ENCODE results near the gene C8G.

Gene C8G

DNA sequence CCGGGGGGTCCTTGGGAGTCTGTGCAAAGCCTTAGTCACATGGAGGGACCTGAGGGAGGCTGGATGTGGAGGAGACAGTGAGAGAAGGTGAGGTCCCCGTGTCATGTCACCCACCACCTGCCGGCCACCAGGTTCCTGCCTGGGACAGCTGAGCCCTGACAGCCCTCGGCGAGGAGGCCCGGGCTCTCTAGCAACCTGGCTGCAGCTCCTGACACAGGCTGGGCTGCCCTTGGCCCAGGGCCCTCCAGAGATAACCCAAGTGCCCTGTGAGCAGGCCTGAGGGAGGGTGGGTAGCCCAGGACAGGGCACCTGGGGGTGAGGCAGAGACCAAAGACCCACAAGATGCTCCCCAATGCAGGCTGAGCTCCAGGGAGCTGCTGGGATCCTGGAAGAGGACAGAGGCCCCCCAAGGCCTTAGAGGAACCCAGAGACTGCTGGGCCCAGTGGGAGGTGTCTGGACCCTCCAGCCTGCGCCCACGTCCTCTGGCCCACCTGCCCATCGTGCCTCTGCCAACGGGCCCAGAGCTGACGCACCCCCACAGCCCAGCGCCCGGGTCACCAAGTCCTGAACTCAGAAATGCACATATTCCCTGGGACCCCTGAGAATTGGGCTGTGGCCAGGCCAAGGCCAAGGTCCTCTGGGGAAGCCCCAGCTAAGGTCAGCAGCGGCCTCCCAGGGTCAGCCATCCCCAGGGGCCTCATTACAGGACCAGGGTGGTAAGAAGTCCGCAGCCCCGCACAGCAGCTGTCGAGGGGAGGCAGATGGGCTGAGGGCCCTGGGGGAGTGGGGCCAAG lies 23.5 kb downstream of the C8G start:
- DNase-seq (ENCODE audit: low read depth): no peak
- no peak for TF ChIP-seq CTCF (IDR thresholded peaks at IDR 0.05; ENCODE audit: low read length, missing control alignments)
- no peak overlapping the region for H3K4me3 ChIP-seq (replicated peaks; ENCODE audit: low read depth, low read length)

GRCh38 chr9:136969150-136969549 lies 24.1 kb downstream of the C8G start:
- H3K4me3 ChIP-seq (replicated peaks; ENCODE audit: low read depth, low read length): no peak overlapping the region
- no peak for TF ChIP-seq CTCF (IDR thresholded peaks at IDR 0.05; ENCODE audit: low read length, missing control alignments)
- no peak for DNase-seq (ENCODE audit: low read depth)

GRCh38 chr9:136969774-136970173 lies 24.7 kb downstream of the C8G start:
- H3K4me3 ChIP-seq (replicated peaks; ENCODE audit: low read depth, low read length): no peak overlapping the region
- no peak for DNase-seq (ENCODE audit: low read depth)
- no peak for TF ChIP-seq CTCF (IDR thresholded peaks at IDR 0.05; ENCODE audit: low read length, missing control alignments)

DNA sequence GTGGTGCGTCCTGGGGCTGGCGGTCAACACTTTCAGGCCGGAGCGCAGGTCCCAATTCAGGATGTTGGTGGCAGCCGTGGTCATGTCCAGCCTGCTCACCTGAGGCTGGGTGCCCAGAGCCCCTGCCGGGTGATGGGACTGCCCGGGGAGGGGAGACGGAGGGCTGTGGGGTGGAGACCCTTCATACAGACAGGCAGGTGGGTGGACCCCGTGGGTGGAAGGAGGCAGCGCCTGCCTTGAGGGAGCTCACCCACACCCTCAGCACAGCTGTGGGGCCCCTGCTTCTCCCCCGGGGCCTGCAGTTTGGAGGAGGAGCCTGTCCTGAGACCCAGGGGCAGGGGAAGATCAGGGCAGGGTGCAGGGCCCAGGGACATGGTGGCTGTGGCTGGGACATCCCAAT lies 25.3 kb downstream of the C8G start:
- TF ChIP-seq CTCF (IDR thresholded peaks at IDR 0.05; ENCODE audit: low read length, missing control alignments): no peak
- H3K4me3 ChIP-seq (replicated peaks; ENCODE audit: low read depth, low read length): no peak overlapping the region
- no peak for DNase-seq (ENCODE audit: low read depth)

DNA sequence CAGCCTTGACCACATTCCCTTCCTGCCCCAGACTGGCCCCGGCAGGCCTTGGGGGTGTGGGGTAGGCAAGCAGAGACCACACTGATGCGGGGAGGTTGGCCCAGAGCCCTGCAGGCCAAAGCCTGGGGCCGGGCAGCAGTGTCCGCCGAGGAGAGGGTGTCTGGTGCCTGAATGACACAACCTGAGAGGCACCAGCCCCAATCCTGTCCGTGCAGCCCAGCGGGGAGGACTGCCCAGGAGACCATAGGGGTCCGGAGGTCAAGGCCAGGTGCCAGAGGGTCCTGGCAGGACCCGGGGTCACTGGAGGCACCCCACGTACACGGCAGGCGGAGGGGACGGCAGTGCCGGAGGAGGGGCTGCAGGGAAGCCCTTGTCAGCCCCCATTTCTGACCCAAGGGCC lies 26.7 kb downstream of the C8G start:
- TF ChIP-seq CTCF (IDR thresholded peaks at IDR 0.05; ENCODE audit: low read length, missing control alignments): no peak
- H3K4me3 ChIP-seq (replicated peaks; ENCODE audit: low read depth, low read length): no peak overlapping the region
- DNase-seq (ENCODE audit: low read depth): no peak

- no peak for DNase-seq (ENCODE audit: low read depth)
- TF ChIP-seq CTCF (IDR thresholded peaks at IDR 0.05; ENCODE audit: low read length, missing control alignments): no peak
- no peak overlapping the region for H3K4me3 ChIP-seq (replicated peaks; ENCODE audit: low read depth, low read length)
Measured at GRCh38 chr9:136972335-136972734, 27.3 kb downstream of the C8G start.

GRCh38 chr9:136972743-136973142 lies 27.7 kb downstream of the C8G start:
- no peak for DNase-seq (ENCODE audit: low read depth)
- no peak for TF ChIP-seq CTCF (IDR thresholded peaks at IDR 0.05; ENCODE audit: low read length, missing control alignments)

More at GRCh38 chr9:136972743-136973142, 27.7 kb downstream of the C8G start:
- no peak overlapping the region for H3K4me3 ChIP-seq (replicated peaks; ENCODE audit: low read depth, low read length)
